ENCODE measurements around the gene MT3.

The MT3 gene

GRCh38 chr16:56628486-56629350 is 39.4 kb downstream of the MT3 start:
- no peak for TF ChIP-seq CTCF (IDR thresholded peaks at IDR 0.05; ENCODE audit: control insufficient read depth, extremely low read depth, insufficient read depth)
- no peak overlapping the region for H3K4me3 ChIP-seq (ENCODE audit: low read depth, low read length)
- no peak for DNase-seq (ENCODE audit: low read depth)

- no peak overlapping the region for H3K4me3 ChIP-seq (ENCODE audit: low read depth, low read length)
- DNase-seq (ENCODE audit: low read depth) = no peak
- TF ChIP-seq CTCF (IDR thresholded peaks at IDR 0.05; ENCODE audit: control insufficient read depth, extremely low read depth, insufficient read depth) = no peak
Measured at GRCh38 chr16:56629531-56629930, 40.2 kb downstream of the MT3 start.

- H3K4me3 ChIP-seq (ENCODE audit: low read depth, low read length) = no peak overlapping the region
- DNase-seq (ENCODE audit: low read depth) = no peak
- no peak for TF ChIP-seq CTCF (IDR thresholded peaks at IDR 0.05; ENCODE audit: control insufficient read depth, extremely low read depth, insufficient read depth)
Measured at GRCh38 chr16:56630134-56630533, 40.8 kb downstream of the MT3 start.

GRCh38 chr16:56631197-56631596 is 41.9 kb downstream of the MT3 start:
- H3K4me3 ChIP-seq (ENCODE audit: low read depth, low read length) = no peak overlapping the region
- no peak for TF ChIP-seq CTCF (IDR thresholded peaks at IDR 0.05; ENCODE audit: control insufficient read depth, extremely low read depth, insufficient read depth)
- no peak for DNase-seq (ENCODE audit: low read depth)

- TF ChIP-seq CTCF (IDR thresholded peaks at IDR 0.05; ENCODE audit: control insufficient read depth, extremely low read depth, insufficient read depth) = no peak
- no peak for DNase-seq (ENCODE audit: low read depth)
- H3K4me3 ChIP-seq (ENCODE audit: low read depth, low read length) = no peak overlapping the region
Measured at GRCh38 chr16:56631832-56632155, 42.5 kb downstream of the MT3 start.

GRCh38 chr16:56632156-56632847 is 43.0 kb downstream of the MT3 start, which contains the start of gene MT1M:
Gene MT1M (plus strand): TSS chr16:56632659. CDS start chr16:56632732, 73 bp downstream.
- no peak within 1 kb of the TSS for H3K4me3 ChIP-seq (ENCODE audit: low read depth, low read length)
- DNase-seq (ENCODE audit: low read depth) = no peak
- no peak for TF ChIP-seq CTCF (IDR thresholded peaks at IDR 0.05; ENCODE audit: control insufficient read depth, extremely low read depth, insufficient read depth)

Data from LNCaP clone FGC (cell line).